ENCODE measurements around the gene ZNF99.

The ZNF99 gene

DNA sequence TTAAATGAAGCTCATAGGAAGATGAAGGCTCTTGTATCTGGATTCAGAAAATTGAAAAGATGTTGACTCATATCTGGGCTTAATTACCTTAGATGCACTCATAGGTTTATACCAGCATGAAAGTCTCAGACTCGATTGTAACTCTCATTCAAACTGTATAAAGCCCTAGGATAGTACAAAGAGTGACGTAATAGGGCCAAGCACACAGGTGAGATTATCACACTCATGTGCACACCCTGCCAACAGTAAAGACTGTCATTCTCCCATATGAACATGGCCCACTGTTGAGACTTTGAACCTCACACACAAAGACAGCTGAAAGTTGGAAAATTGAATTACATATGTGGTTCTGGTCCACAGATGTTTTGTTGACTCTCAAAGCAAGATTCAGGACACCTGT lies 30.2 kb upstream of the ZNF99 start:
- no peaks in the 10 kb centered on the region for H3K27me3 ChIP-seq (ENCODE audit: insufficient read depth, low read length, poor library complexity, severe bottlenecking)
- no peaks in the 10 kb centered on the region for H4K20me1 ChIP-seq (ENCODE audit: insufficient read depth, low read length, poor library complexity, severe bottlenecking)
- H3K36me3 ChIP-seq (ENCODE audit: insufficient read depth, low read length) = no peaks in the 10 kb centered on the region
- H3K4me1 ChIP-seq (ENCODE audit: insufficient read depth, low read length, poor library complexity, severe bottlenecking) = no peaks in the 10 kb centered on the region
- no peak overlapping the region for H3K4me2 ChIP-seq (ENCODE audit: low read depth, low read length, poor library complexity, severe bottlenecking)
- no peaks in the 10 kb centered on the region for H3K79me2 ChIP-seq (ENCODE audit: insufficient read depth, low read length)
- H3K9ac ChIP-seq (ENCODE audit: low read depth, low read length, poor library complexity, severe bottlenecking) = no peak overlapping the region
- H3K9me2 ChIP-seq (replicated peaks; ENCODE audit: low read depth, low read length) = no peaks in the 10 kb centered on the region
- H3F3A ChIP-seq (ENCODE audit: low read depth) = no peaks in the 10 kb centered on the region
- TF ChIP-seq, protein P1, sequence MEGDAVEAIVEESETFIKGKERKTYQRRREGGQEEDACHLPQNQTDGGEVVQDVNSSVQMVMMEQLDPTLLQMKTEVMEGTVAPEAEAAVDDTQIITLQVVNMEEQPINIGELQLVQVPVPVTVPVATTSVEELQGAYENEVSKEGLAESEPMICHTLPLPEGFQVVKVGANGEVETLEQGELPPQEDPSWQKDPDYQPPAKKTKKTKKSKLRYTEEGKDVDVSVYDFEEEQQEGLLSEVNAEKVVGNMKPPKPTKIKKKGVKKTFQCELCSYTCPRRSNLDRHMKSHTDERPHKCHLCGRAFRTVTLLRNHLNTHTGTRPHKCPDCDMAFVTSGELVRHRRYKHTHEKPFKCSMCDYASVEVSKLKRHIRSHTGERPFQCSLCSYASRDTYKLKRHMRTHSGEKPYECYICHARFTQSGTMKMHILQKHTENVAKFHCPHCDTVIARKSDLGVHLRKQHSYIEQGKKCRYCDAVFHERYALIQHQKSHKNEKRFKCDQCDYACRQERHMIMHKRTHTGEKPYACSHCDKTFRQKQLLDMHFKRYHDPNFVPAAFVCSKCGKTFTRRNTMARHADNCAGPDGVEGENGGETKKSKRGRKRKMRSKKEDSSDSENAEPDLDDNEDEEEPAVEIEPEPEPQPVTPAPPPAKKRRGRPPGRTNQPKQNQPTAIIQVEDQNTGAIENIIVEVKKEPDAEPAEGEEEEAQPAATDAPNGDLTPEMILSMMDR (conservative IDR thresholded peaks at IDR 0.05; ENCODE audit: low read length) = no peak
- TF ChIP-seq EZH2phosphoT487 (IDR thresholded peaks at IDR 0.05; ENCODE audit: borderline replicate concordance) = no peak
- H3K4me3 ChIP-seq (ENCODE audit: low read length, poor library complexity, severe bottlenecking) = no peak overlapping the region
- H3K9me3 ChIP-seq (ENCODE audit: insufficient read depth, low read depth, low read length) = no peaks in the 10 kb centered on the region
- H2AFZ ChIP-seq (ENCODE audit: low read length) = no peak overlapping the region

DNA sequence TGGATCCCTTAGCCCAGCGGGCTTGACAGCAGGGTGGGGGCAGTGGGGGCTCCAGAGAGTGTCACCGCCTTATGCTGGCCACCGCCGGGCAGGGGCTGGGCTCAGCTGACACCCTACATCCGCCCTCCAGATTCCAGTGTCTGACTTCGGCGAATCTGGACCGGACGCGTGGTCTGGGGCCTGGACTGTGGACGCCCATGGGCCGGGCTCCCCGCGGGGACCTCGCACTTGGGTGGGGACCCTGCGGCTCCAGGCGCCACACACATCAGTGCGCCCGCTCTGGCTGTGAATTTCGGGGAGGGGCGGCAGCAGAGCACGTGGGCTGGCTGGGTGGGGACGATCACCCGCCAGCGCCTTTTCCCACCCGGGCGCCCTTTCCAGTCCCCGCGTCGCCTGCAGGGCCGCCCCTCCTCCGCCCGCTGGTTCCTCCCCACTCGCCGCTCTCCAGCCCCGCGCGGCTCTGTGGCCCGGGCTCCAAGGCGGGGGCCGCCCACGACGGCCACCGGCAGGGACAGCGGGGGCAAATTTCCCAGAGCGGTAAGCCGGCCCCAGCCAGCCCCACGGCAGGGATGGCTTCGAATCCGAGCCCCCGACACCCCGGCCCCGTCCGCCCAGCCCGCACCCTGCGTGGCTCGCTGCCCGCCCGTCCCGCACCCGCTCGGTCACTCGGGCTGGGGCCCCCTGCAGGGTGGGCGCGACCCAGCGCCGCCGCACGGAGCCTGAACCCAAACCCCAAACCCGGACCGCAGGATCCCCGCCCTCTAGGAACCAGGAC lies 23.3 kb upstream of the ZNF99 start:
- peaks cover 5% of the 10 kb centered on the region; the same call in 1 of the 2 replicates for H3K9me3 ChIP-seq (ENCODE audit: insufficient read depth, low read depth, low read length)
- H3K4me1 ChIP-seq (ENCODE audit: insufficient read depth, low read length, poor library complexity, severe bottlenecking) = no peaks in the 10 kb centered on the region
- TF ChIP-seq, protein P1 (conservative IDR thresholded peaks at IDR 0.05; ENCODE audit: low read length) = no peak
- TF ChIP-seq EZH2phosphoT487 (IDR thresholded peaks at IDR 0.05; ENCODE audit: borderline replicate concordance) = no peak
- H4K20me1 ChIP-seq (ENCODE audit: insufficient read depth, low read length, poor library complexity, severe bottlenecking) = no peaks in the 10 kb centered on the region
- H3K9me2 ChIP-seq (replicated peaks; ENCODE audit: low read depth, low read length) = no peaks in the 10 kb centered on the region
- no peak overlapping the region for H3K4me2 ChIP-seq (ENCODE audit: low read depth, low read length, poor library complexity, severe bottlenecking)
- no peak overlapping the region for H2AFZ ChIP-seq (ENCODE audit: low read length)
- H3K4me3 ChIP-seq (ENCODE audit: low read length, poor library complexity, severe bottlenecking) = no peak overlapping the region
- H3K9ac ChIP-seq (ENCODE audit: low read depth, low read length, poor library complexity, severe bottlenecking) = no peak overlapping the region
- H3K79me2 ChIP-seq (ENCODE audit: insufficient read depth, low read length) = no peaks in the 10 kb centered on the region
- H3F3A ChIP-seq (ENCODE audit: low read depth) = no peaks in the 10 kb centered on the region
- no peaks in the 10 kb centered on the region for H3K27me3 ChIP-seq (ENCODE audit: insufficient read depth, low read length, poor library complexity, severe bottlenecking)
- no peaks in the 10 kb centered on the region for H3K36me3 ChIP-seq (ENCODE audit: insufficient read depth, low read length)

- H2AFZ ChIP-seq (ENCODE audit: low read length) = no peak overlapping the region
- H3K4me3 ChIP-seq (ENCODE audit: low read length, poor library complexity, severe bottlenecking) = no peak overlapping the region
- no peak overlapping the region for H3K9ac ChIP-seq (ENCODE audit: low read depth, low read length, poor library complexity, severe bottlenecking)
- no peaks in the 10 kb centered on the region for H3K79me2 ChIP-seq (ENCODE audit: insufficient read depth, low read length)
- no peaks in the 10 kb centered on the region for H4K20me1 ChIP-seq (ENCODE audit: insufficient read depth, low read length, poor library complexity, severe bottlenecking)
- no peaks in the 10 kb centered on the region for H3F3A ChIP-seq (ENCODE audit: low read depth)
- no peaks in the 10 kb centered on the region for H3K27me3 ChIP-seq (ENCODE audit: insufficient read depth, low read length, poor library complexity, severe bottlenecking)
- no peaks in the 10 kb centered on the region for H3K4me1 ChIP-seq (ENCODE audit: insufficient read depth, low read length, poor library complexity, severe bottlenecking)
- no peaks in the 10 kb centered on the region for H3K9me2 ChIP-seq (replicated peaks; ENCODE audit: low read depth, low read length)
- peaks cover 11% of the 10 kb centered on the region; the same call in 1 of the 2 replicates for H3K9me3 ChIP-seq (ENCODE audit: insufficient read depth, low read depth, low read length)
- H3K36me3 ChIP-seq (ENCODE audit: insufficient read depth, low read length) = no peaks in the 10 kb centered on the region
- TF ChIP-seq, protein P1 (conservative IDR thresholded peaks at IDR 0.05; ENCODE audit: low read length) = no peak
- no peak for TF ChIP-seq EZH2phosphoT487 (IDR thresholded peaks at IDR 0.05; ENCODE audit: borderline replicate concordance)
- no peak overlapping the region for H3K4me2 ChIP-seq (ENCODE audit: low read depth, low read length, poor library complexity, severe bottlenecking)
Measured at GRCh38 chr19:22806418-22806817, 22.5 kb upstream of the ZNF99 start.
